ENCODE data around the gene NRP2. TPM values are rescaled to one million over a fixed set of nuclear protein-coding genes. Genes with fewer than 3 reads are reported as not detected.
A peak's percentile ranks its signal among the peaks of the same experiment; 100 is the strongest.

Gene NRP2
- total and polyA plus RNA-seq, 7 experiments from 2014 or later, result 0.35 to 23.7 (median 1.4) TPM

GRCh38 chr2:205712508-205712907 is 30.2 kb downstream of the NRP2 start:
- H3K27ac ChIP-seq (ENCODE audit: low read depth, low read length), result no peak overlapping the region
- Mint-ChIP-seq H3K9me3 (no peaks in the 10 kb centered on the region), H3K4me1 (peaks cover 0 to 37% (median 0%) of the 10 kb centered on the region in 7 donors), H3K27ac (no peak overlapping the region), H3K27me3 (peaks cover 0 to 8% (median 0%) of the 10 kb centered on the region in 5 donors), H3K36me3 (peaks cover 0 to 3% (median 0%) of the 10 kb centered on the region in 5 donors), H3K4me3 (no peak overlapping the region)
- no peak for DNase-seq
- intact Hi-C loops (cut with micrococcal nuclease), result no loop called here
- no peaks in the 10 kb centered on the region for H3K36me3 ChIP-seq (ENCODE audit: control insufficient read depth in 2 of 3, insufficient read depth in 3 of 3, low read length in 3 of 3)
- H3K4me3 ChIP-seq (ENCODE audit: low read length), result no peak overlapping the region
- H3K27me3 ChIP-seq (ENCODE audit: control insufficient read depth in 2 of 2, insufficient read depth in 2 of 2, low read length in 2 of 2), result no peaks in the 10 kb centered on the region
- no peaks in the 10 kb centered on the region for H3K9me3 ChIP-seq (ENCODE audit: control insufficient read depth in 2 of 3, low read length in 3 of 3)
- no peaks in the 10 kb centered on the region for H3K4me1 ChIP-seq (ENCODE audit: control insufficient read depth in 2 of 2, insufficient read depth in 2 of 2, low read length in 2 of 2)
- ChIA-PET POLR2A (interaction anchor here (0.6 kb wide), 1 partner anchor 767 kb away, joined by 3 read pairs; no protein-coding TSS in a partner anchor), CTCF (no interaction called here)
- no peak for ATAC-seq

DNA sequence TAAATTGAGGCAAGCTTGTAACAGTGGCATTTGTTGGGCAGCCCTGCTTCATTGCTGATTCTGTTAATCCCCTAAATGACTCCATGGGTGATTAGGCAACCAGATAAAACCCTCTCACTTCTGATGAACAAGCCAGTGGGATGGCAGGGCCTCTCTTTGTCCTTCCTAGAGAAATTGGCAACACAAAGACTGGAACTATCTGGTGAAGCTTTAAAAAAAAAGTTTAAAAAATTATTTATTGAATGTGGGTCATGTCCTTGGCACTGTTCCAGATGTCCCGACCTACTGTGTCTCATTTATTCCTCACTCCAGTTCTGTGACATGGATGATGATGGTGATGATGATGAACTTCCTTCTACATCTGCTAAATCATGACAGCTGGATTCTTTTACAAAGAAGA is 30.8 kb downstream of the NRP2 start:
- intact Hi-C loops (cut with micrococcal nuclease), result no loop called here
- Histone ChIP-seq H3K36me3 (ENCODE audit: control insufficient read depth in 2 of 3, insufficient read depth in 3 of 3, low read length in 3 of 3) (no peaks in the 10 kb centered on the region), H3K27ac (ENCODE audit: low read depth, low read length) (no peak overlapping the region), H3K27me3 (ENCODE audit: control insufficient read depth in 2 of 2, insufficient read depth in 2 of 2, low read length in 2 of 2) (no peaks in the 10 kb centered on the region), H3K9me3 (ENCODE audit: control insufficient read depth in 2 of 3, low read length in 3 of 3) (no peaks in the 10 kb centered on the region), H3K4me1 (ENCODE audit: control insufficient read depth in 2 of 2, insufficient read depth in 2 of 2, low read length in 2 of 2) (no peaks in the 10 kb centered on the region), H3K4me3 (ENCODE audit: low read length) (no peak overlapping the region)
- Mint-ChIP-seq H3K4me1 (peaks cover 0 to 34% (median 0%) of the 10 kb centered on the region in 7 donors), H3K36me3 (peaks cover 0 to 6% (median 0%) of the 10 kb centered on the region in 5 donors), H3K9me3 (no peaks in the 10 kb centered on the region), H3K27me3 (peaks cover 0 to 8% (median 0%) of the 10 kb centered on the region in 5 donors), H3K4me3 (no peak overlapping the region), H3K27ac (no peak overlapping the region)
- ATAC-seq (no peak), DNase-seq (no peak)
- CTCF ChIA-PET, result no interaction called here
- POLR2A ChIA-PET, result no interaction called here

- no peaks in the 10 kb centered on the region for H3K9me3 ChIP-seq (ENCODE audit: control insufficient read depth in 2 of 3, low read length in 3 of 3)
- H3K4me1 ChIP-seq (ENCODE audit: control insufficient read depth in 2 of 2, insufficient read depth in 2 of 2, low read length in 2 of 2), result no peaks in the 10 kb centered on the region
- peak in 1 of 9 donors; percentile 39 for DNase-seq
- no peak overlapping the region for H3K27ac ChIP-seq (ENCODE audit: low read depth, low read length)
- Mint-ChIP-seq H3K36me3 (peaks cover 0 to 6% (median 0%) of the 10 kb centered on the region in 5 donors), H3K4me3 (no peak overlapping the region), H3K27ac (no peak overlapping the region), H3K9me3 (no peaks in the 10 kb centered on the region), H3K4me1 (peaks cover 0 to 30% (median 0%) of the 10 kb centered on the region in 7 donors), H3K27me3 (peaks cover 0 to 8% (median 3%) of the 10 kb centered on the region in 5 donors)
- CTCF ChIA-PET, result no interaction called here
- H3K27me3 ChIP-seq (ENCODE audit: control insufficient read depth in 2 of 2, insufficient read depth in 2 of 2, low read length in 2 of 2), result no peaks in the 10 kb centered on the region
- intact Hi-C loops (cut with micrococcal nuclease), result no loop called here
- no peak overlapping the region for H3K4me3 ChIP-seq (ENCODE audit: low read length)
- H3K36me3 ChIP-seq (ENCODE audit: control insufficient read depth in 2 of 3, insufficient read depth in 3 of 3, low read length in 3 of 3), result peaks cover 0 to 3% (median 0%) of the 10 kb centered on the region in 3 experiments
- peak; percentile 70 for ATAC-seq
- POLR2A ChIA-PET, result no interaction called here
Measured at GRCh38 chr2:205714058-205714776, 31.9 kb downstream of the NRP2 start.

- POLR2A ChIA-PET, result no interaction called here
- Histone ChIP-seq H3K27ac (ENCODE audit: low read depth, low read length) (no peak overlapping the region), H3K4me1 (ENCODE audit: control insufficient read depth in 2 of 2, insufficient read depth in 2 of 2, low read length in 2 of 2) (no peaks in the 10 kb centered on the region), H3K36me3 (ENCODE audit: control insufficient read depth in 2 of 3, insufficient read depth in 3 of 3, low read length in 3 of 3) (peaks cover 0 to 3% (median 0%) of the 10 kb centered on the region in 3 experiments), H3K27me3 (ENCODE audit: control insufficient read depth in 2 of 2, insufficient read depth in 2 of 2, low read length in 2 of 2) (no peaks in the 10 kb centered on the region), H3K9me3 (ENCODE audit: control insufficient read depth in 2 of 3, low read length in 3 of 3) (no peaks in the 10 kb centered on the region), H3K4me3 (ENCODE audit: low read length) (no peak overlapping the region)
- peak overlapping the region in 1 of 9 donors; percentile 21 for H3K27ac Mint-ChIP-seq
- no peaks in the 10 kb centered on the region for H3K9me3 Mint-ChIP-seq
- peaks cover 0 to 6% (median 0%) of the 10 kb centered on the region in 5 donors for H3K36me3 Mint-ChIP-seq
- H3K4me3 Mint-ChIP-seq, result no peak overlapping the region
- ATAC-seq, result no peak
- CTCF ChIA-PET, result no interaction called here
- intact Hi-C loops (cut with micrococcal nuclease), result no loop called here
- H3K27me3 Mint-ChIP-seq, result peaks cover 0 to 8% (median 3%) of the 10 kb centered on the region in 5 donors
- no peak for DNase-seq
- H3K4me1 Mint-ChIP-seq, result peaks cover 0 to 22% (median 0%) of the 10 kb centered on the region in 7 donors
Measured at GRCh38 chr2:205714789-205715720, 32.8 kb downstream of the NRP2 start.

- Mint-ChIP-seq H3K9me3 (no peaks in the 10 kb centered on the region), H3K4me1 (peaks cover 0 to 24% (median 0%) of the 10 kb centered on the region in 7 donors), H3K27me3 (peaks cover 0 to 8% (median 3%) of the 10 kb centered on the region in 5 donors), H3K36me3 (peaks cover 0 to 6% (median 0%) of the 10 kb centered on the region in 5 donors), H3K27ac (no peak overlapping the region), H3K4me3 (no peak overlapping the region)
- no peak for DNase-seq
- CTCF ChIA-PET, result no interaction called here
- H3K4me3 ChIP-seq (ENCODE audit: low read length), result no peak overlapping the region
- no peak for ATAC-seq
- no peaks in the 10 kb centered on the region for H3K9me3 ChIP-seq (ENCODE audit: control insufficient read depth in 2 of 3, low read length in 3 of 3)
- H3K27ac ChIP-seq (ENCODE audit: low read depth, low read length), result no peak overlapping the region
- peaks cover 0 to 3% (median 0%) of the 10 kb centered on the region in 3 experiments for H3K36me3 ChIP-seq (ENCODE audit: control insufficient read depth in 2 of 3, insufficient read depth in 3 of 3, low read length in 3 of 3)
- no peaks in the 10 kb centered on the region for H3K27me3 ChIP-seq (ENCODE audit: control insufficient read depth in 2 of 2, insufficient read depth in 2 of 2, low read length in 2 of 2)
- POLR2A ChIA-PET, result no interaction called here
- intact Hi-C loops (cut with micrococcal nuclease), result no loop called here
- H3K4me1 ChIP-seq (ENCODE audit: control insufficient read depth in 2 of 2, insufficient read depth in 2 of 2, low read length in 2 of 2), result no peaks in the 10 kb centered on the region
Measured at GRCh38 chr2:205715831-205716525, 33.7 kb downstream of the NRP2 start.

DNA sequence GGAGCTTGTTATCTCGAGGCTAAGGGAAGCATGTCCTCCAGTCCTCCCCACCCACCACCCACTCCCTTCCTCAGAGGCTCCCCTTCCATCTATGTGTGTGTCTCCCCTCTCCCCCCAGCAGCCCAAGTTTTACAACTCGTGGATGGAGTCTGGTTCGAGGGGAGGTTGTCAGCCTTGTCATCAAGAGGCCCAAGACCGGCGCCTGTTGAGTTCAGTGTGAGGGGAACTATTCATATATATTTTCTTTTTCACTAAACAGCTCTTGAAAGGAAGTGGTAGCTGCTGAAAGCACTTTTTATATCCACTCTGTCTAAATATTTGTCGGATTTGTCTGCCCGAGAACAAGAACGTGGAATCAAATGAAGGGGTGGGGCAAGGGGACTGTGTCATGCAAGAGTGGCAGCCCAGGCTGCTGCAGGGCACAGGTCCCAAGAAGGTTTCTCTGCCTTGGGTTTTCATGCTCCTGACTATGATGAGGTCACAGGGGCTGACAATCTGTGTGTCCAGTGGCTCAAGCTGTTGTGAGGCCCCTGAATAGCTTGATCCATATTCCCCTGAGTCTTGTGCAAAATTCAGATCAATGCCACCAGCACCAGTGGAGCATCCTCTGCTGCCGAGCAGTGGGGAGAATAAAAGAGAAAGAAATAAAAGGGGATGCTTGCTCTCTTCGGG is 35.0 kb downstream of the NRP2 start:
- Histone ChIP-seq H3K9me3 (ENCODE audit: control insufficient read depth in 2 of 3, low read length in 3 of 3) (no peaks in the 10 kb centered on the region), H3K27ac (ENCODE audit: low read depth, low read length) (no peak overlapping the region), H3K4me3 (ENCODE audit: low read length) (no peak overlapping the region), H3K27me3 (ENCODE audit: control insufficient read depth in 2 of 2, insufficient read depth in 2 of 2, low read length in 2 of 2) (no peaks in the 10 kb centered on the region), H3K36me3 (ENCODE audit: control insufficient read depth in 2 of 3, insufficient read depth in 3 of 3, low read length in 3 of 3) (peaks cover 0 to 3% (median 0%) of the 10 kb centered on the region in 3 experiments), H3K4me1 (ENCODE audit: control insufficient read depth in 2 of 2, insufficient read depth in 2 of 2, low read length in 2 of 2) (no peaks in the 10 kb centered on the region)
- intact Hi-C loops (cut with micrococcal nuclease), result no loop called here
- Mint-ChIP-seq H3K27ac (no peak overlapping the region), H3K9me3 (no peaks in the 10 kb centered on the region), H3K27me3 (peaks cover 0 to 8% (median 3%) of the 10 kb centered on the region in 5 donors), H3K4me1 (peaks cover 0 to 23% (median 0%) of the 10 kb centered on the region in 7 donors), H3K4me3 (no peak overlapping the region), H3K36me3 (peaks cover 0 to 6% (median 0%) of the 10 kb centered on the region in 5 donors)
- ChIA-PET CTCF (no interaction called here), POLR2A (no interaction called here)
- ATAC-seq (no peak), DNase-seq (no peak)
